Brain microvascular endothelial cell (primary cell): ENCODE data around the gene EEA1.

Experiments
- DNase-seq: peaks from one replicate; pipeline ENCODE4 v3.0.0-alpha.2; 2020
- H3K27ac ChIP-seq: fragments of 250-450 bp; sonication (Bioruptor Pico); 2 replicates; pipeline ENCODE4 v1.5.1; 2020; ENCODE audit warnings: mild to moderate bottlenecking, moderate library complexity
- H3K27me3 ChIP-seq: fragments of 250-450 bp; sonication (Bioruptor Pico); replicated peaks from 2 replicates; pipeline ENCODE4 v1.5.1; 2020; ENCODE audit warnings: mild to moderate bottlenecking
- H3K36me3 ChIP-seq: fragments of 250-450 bp; sonication (Bioruptor Pico); replicated peaks from 2 replicates; pipeline ENCODE4 v1.5.1; 2020; ENCODE audit warnings: mild to moderate bottlenecking
- H3K4me3 ChIP-seq: 2 replicates; pipeline ENCODE4 v1.5.1; 2011; ENCODE audit warnings: low read depth, mild to moderate bottlenecking, control low read depth, low read length, moderate library complexity
- CTCF ChIP-seq: IDR thresholded peaks from 2 replicates; pipeline ENCODE4 v1.5.1; 2011; ENCODE audit warnings: low read depth, mild to moderate bottlenecking, moderate library complexity, low read length, control low read depth, inconsistent platforms; ENCODE audit errors: missing control alignments
- in situ Hi-C: cut with HindIII; loops from 2 replicates; pipeline ENCODE4 v1.10.0; 2017; ENCODE audit warnings: low sequenced_read_pairs, low pct_ligation_motif_present

EEA1 gene

GRCh38 chr12:92786045-92786444 lies 143.1 kb downstream of the EEA1 start:
- DNase-seq: no peak

GRCh38 chr12:92785563-92785950 lies 143.5 kb downstream of the EEA1 start:
- H3K27ac ChIP-seq: no peak overlapping the region
- in situ Hi-C loops: no loop called here
- no peak for TF ChIP-seq CTCF
- peaks cover 3% of the 10 kb centered on the region for H3K36me3 ChIP-seq
- no peaks in the 10 kb centered on the region for H3K27me3 ChIP-seq
- no peak overlapping the region for H3K4me3 ChIP-seq
- DNase-seq: no peak

More at GRCh38 chr12:92786045-92786444, 143.1 kb downstream of the EEA1 start:
- Histone ChIP-seq H3K27me3 (no peaks in the 10 kb centered on the region), H3K36me3 (peaks cover 3% of the 10 kb centered on the region), H3K27ac (no peak overlapping the region), H3K4me3 (no peak overlapping the region)
- in situ Hi-C loops: no loop called here
- no peak for TF ChIP-seq CTCF

- H3K27me3 ChIP-seq: no peaks in the 10 kb centered on the region
- in situ Hi-C loops: no loop called here
- DNase-seq: peak; percentile 71
- no peak overlapping the region for H3K27ac ChIP-seq
- H3K4me3 ChIP-seq: no peak overlapping the region
- peaks cover 3% of the 10 kb centered on the region for H3K36me3 ChIP-seq
- peak; percentile 57 for TF ChIP-seq CTCF
Observed at GRCh38 chr12:92784797-92785562, 144.1 kb downstream of the EEA1 start.

GRCh38 chr12:92784356-92784755 lies 144.7 kb downstream of the EEA1 start:
- Histone ChIP-seq H3K4me3 (no peak overlapping the region), H3K27me3 (no peaks in the 10 kb centered on the region), H3K27ac (no peak overlapping the region), H3K36me3 (peaks cover 3% of the 10 kb centered on the region)
- DNase-seq: no peak
- TF ChIP-seq CTCF: no peak
- in situ Hi-C loops: no loop called here

- in situ Hi-C loops: no loop called here
- DNase-seq: no peak
- Histone ChIP-seq H3K36me3 (peaks cover 16% of the 10 kb centered on the region), H3K4me3 (no peak overlapping the region), H3K27ac (no peak overlapping the region), H3K27me3 (no peaks in the 10 kb centered on the region)
- TF ChIP-seq CTCF: no peak
Observed at GRCh38 chr12:92779902-92780301, 149.2 kb downstream of the EEA1 start.

- in situ Hi-C loops: no loop called here
- peaks cover 16% of the 10 kb centered on the region for H3K36me3 ChIP-seq
Observed at GRCh38 chr12:92778525-92778924, 150.6 kb downstream of the EEA1 start.

More at GRCh38 chr12:92778525-92778924, 150.6 kb downstream of the EEA1 start:
- H3K27me3 ChIP-seq: no peaks in the 10 kb centered on the region
- H3K27ac ChIP-seq: no peak overlapping the region
- no peak for DNase-seq
- no peak overlapping the region for H3K4me3 ChIP-seq
- no peak for TF ChIP-seq CTCF
